Measurements from ENCODE around the gene SCN1A.

DNA sequence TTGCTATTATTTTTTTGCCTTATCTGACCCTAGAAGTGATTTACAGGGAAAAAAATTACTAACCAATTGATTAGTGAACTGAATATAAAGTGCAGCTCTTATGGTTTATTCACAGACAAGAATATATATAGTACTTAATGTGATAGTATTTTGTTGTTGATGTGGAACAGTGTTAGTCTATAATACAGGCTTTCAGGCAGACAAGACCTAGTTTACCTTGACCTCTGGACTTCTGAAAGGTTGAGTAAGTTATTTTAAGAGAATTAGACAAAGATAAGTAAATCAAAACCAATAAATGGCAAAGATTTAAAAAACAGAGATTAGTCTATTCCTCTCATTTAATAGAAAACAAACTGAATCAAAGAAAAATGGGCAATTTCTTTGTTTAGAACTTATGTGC, 46.0 kb downstream of the SCN1A start:
- no peak for TF ChIP-seq EP300 (IDR thresholded peaks at IDR 0.05)
- TF ChIP-seq, protein P1, sequence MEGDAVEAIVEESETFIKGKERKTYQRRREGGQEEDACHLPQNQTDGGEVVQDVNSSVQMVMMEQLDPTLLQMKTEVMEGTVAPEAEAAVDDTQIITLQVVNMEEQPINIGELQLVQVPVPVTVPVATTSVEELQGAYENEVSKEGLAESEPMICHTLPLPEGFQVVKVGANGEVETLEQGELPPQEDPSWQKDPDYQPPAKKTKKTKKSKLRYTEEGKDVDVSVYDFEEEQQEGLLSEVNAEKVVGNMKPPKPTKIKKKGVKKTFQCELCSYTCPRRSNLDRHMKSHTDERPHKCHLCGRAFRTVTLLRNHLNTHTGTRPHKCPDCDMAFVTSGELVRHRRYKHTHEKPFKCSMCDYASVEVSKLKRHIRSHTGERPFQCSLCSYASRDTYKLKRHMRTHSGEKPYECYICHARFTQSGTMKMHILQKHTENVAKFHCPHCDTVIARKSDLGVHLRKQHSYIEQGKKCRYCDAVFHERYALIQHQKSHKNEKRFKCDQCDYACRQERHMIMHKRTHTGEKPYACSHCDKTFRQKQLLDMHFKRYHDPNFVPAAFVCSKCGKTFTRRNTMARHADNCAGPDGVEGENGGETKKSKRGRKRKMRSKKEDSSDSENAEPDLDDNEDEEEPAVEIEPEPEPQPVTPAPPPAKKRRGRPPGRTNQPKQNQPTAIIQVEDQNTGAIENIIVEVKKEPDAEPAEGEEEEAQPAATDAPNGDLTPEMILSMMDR (IDR thresholded peaks at IDR 0.05): no peak

Data from tibial nerve (tissue), 4 donors.